ENCODE data around the gene ZSWIM8. TPM values are rescaled to one million over a fixed set of nuclear protein-coding genes. Genes with fewer than 3 reads are reported as not detected.

ZSWIM8 gene
- total RNA-seq, 4 donors from 2014 or later, result 48.4 to 121 (median 101) TPM

DNA sequence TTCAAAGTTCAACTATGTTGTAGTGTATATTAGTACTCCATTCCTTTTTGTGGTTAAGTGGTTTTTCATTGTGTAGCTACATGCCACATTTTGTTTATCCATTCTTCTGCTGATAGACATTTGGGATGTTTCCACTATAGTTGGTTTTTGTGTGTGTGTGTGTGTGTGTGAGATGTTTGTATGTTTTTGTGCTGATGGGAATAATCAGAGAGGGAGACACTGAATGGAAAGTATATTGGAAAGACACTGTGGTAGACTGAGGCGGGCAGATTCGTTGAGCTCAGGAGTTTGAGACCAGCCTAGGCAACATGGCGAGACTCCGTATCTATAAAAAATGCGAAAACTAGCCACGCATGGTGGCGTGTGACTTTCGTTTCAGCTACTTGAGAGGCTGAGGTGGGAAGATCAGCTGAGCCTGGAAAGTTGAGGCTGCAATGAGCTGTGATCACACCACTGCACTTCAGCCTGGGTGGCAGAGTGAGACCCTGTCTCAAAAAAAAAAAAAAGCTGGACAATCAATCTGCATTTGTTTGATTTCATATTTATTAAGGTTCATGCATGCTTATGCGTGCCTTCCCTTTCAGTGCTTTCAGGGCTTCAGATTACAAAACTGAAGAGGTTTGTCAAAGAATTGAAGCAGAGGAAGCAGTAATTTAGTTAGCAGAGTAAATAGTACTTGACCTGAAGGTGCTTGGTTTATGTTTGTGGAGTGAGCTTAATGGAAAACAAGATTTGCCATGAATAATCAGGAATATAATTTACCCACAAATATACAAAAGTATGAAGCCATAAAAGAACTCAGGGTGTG is 26.5 kb upstream of the ZSWIM8 start:
- no peak for ATAC-seq
- Histone ChIP-seq H3K27ac (no peak overlapping the region), H3K27me3 (no peaks in the 10 kb centered on the region), H3K4me1 (peaks cover 0 to 7% (median 0%) of the 10 kb centered on the region in 3 donors), H3K36me3 (peaks cover 3 to 92% of the 10 kb centered on the region in 2 donors), H3K4me3 (no peak overlapping the region), H3K9me3 (no peaks in the 10 kb centered on the region)
- 70 to 89% methylated on average over 2 to 9 of the region's 9 CpGs for WGBS, 2 donors (ENCODE audit: low coverage in 1 of 2)
- TF ChIP-seq EP300 (IDR thresholded peaks at IDR 0.05) (no peak), POLR2AphosphoS5 (IDR thresholded peaks at IDR 0.05) (no peak), POLR2A (IDR thresholded peaks at IDR 0.05) (no peak)
- TF ChIP-seq, protein P1, sequence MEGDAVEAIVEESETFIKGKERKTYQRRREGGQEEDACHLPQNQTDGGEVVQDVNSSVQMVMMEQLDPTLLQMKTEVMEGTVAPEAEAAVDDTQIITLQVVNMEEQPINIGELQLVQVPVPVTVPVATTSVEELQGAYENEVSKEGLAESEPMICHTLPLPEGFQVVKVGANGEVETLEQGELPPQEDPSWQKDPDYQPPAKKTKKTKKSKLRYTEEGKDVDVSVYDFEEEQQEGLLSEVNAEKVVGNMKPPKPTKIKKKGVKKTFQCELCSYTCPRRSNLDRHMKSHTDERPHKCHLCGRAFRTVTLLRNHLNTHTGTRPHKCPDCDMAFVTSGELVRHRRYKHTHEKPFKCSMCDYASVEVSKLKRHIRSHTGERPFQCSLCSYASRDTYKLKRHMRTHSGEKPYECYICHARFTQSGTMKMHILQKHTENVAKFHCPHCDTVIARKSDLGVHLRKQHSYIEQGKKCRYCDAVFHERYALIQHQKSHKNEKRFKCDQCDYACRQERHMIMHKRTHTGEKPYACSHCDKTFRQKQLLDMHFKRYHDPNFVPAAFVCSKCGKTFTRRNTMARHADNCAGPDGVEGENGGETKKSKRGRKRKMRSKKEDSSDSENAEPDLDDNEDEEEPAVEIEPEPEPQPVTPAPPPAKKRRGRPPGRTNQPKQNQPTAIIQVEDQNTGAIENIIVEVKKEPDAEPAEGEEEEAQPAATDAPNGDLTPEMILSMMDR (IDR thresholded peaks at IDR 0.05), result no peak

GRCh38 chr10:73759512-73760115 is 25.8 kb upstream of the ZSWIM8 start:
- no peak overlapping the region for H3K4me3 ChIP-seq
- no peaks in the 10 kb centered on the region for H3K9me3 ChIP-seq
- H3K4me1 ChIP-seq, result peaks cover 0 to 7% (median 0%) of the 10 kb centered on the region in 3 donors
- WGBS, 2 donors (ENCODE audit: low coverage in 1 of 2), result 67 to 80% methylated on average over 1 to 5 of the region's 5 CpGs
- peaks cover 3 to 92% of the 10 kb centered on the region in 2 donors for H3K36me3 ChIP-seq
- ATAC-seq, result no peak
- H3K27ac ChIP-seq, result no peak overlapping the region
- TF ChIP-seq POLR2AphosphoS5 (IDR thresholded peaks at IDR 0.05), result no peak
- TF ChIP-seq, protein P1 (IDR thresholded peaks at IDR 0.05), result no peak
- no peak for TF ChIP-seq EP300 (IDR thresholded peaks at IDR 0.05)
- no peak for TF ChIP-seq POLR2A (IDR thresholded peaks at IDR 0.05)
- H3K27me3 ChIP-seq, result no peaks in the 10 kb centered on the region

- Histone ChIP-seq H3K9me3 (no peaks in the 10 kb centered on the region), H3K27ac (no peak overlapping the region), H3K36me3 (peaks cover 3 to 95% of the 10 kb centered on the region in 2 donors), H3K4me1 (peaks cover 0 to 7% (median 0%) of the 10 kb centered on the region in 3 donors), H3K4me3 (no peak overlapping the region), H3K27me3 (no peaks in the 10 kb centered on the region)
- no CpG with 5 or more reads among the region's 1 CpG for whole genome bisulfite sequencing, 2 donors (ENCODE audit: low coverage in 1 of 2)
- ATAC-seq, result no peak
- TF ChIP-seq POLR2AphosphoS5 (IDR thresholded peaks at IDR 0.05) (no peak), POLR2A (IDR thresholded peaks at IDR 0.05) (no peak), EP300 (IDR thresholded peaks at IDR 0.05) (no peak)
Measured at GRCh38 chr10:73761781-73762180, 23.6 kb upstream of the ZSWIM8 start.

- Histone ChIP-seq H3K27me3 (no peaks in the 10 kb centered on the region), H3K36me3 (peaks cover 3 to 96% of the 10 kb centered on the region in 2 donors), H3K4me3 (no peak overlapping the region), H3K4me1 (peaks cover 0 to 7% (median 0%) of the 10 kb centered on the region in 3 donors), H3K9me3 (no peaks in the 10 kb centered on the region), H3K27ac (no peak overlapping the region)
- no peak for ATAC-seq
- 29 to 50% methylated on average over 1 of the region's 2 CpGs for WGBS, 2 donors (ENCODE audit: low coverage in 1 of 2)
- no peak for TF ChIP-seq POLR2A (IDR thresholded peaks at IDR 0.05)
- no peak for TF ChIP-seq EP300 (IDR thresholded peaks at IDR 0.05)
- no peak for TF ChIP-seq POLR2AphosphoS5 (IDR thresholded peaks at IDR 0.05)
- TF ChIP-seq, protein P1 (IDR thresholded peaks at IDR 0.05), result no peak
Measured at GRCh38 chr10:73762915-73763314, 22.5 kb upstream of the ZSWIM8 start.

DNA sequence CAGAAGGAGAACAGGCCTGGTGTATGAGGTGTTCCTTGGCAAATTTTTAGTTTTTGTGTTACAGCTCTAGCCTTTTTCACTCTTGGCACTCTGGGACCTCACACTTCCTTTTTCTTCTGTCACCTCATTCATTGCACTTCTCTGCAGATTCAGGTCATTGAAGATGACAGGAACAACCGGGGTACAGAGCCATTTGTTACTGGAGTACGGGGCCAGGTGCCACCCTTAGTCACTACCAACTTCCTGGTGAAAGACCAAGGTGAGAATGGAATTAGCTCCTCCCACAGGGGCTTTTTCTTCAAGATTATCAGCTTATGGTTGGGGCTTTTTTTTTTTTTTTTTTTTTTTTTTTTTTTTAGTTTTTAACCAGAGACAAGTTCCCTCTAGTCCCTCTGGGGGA is 22.1 kb upstream of the ZSWIM8 start:
- 93% methylated on average over 2 of the region's 2 CpGs; no CpG with 5 or more reads in 1 of the 2 donors for WGBS, 2 donors (ENCODE audit: low coverage in 1 of 2)
- Histone ChIP-seq H3K4me3 (no peak overlapping the region), H3K4me1 (peaks cover 0 to 7% (median 0%) of the 10 kb centered on the region in 3 donors), H3K27ac (no peak overlapping the region), H3K9me3 (no peaks in the 10 kb centered on the region), H3K36me3 (peaks cover 3 to 100% of the 10 kb centered on the region in 2 donors), H3K27me3 (no peaks in the 10 kb centered on the region)
- no peak for TF ChIP-seq POLR2AphosphoS5 (IDR thresholded peaks at IDR 0.05)
- TF ChIP-seq POLR2A (IDR thresholded peaks at IDR 0.05), result no peak
- TF ChIP-seq, protein P1 (IDR thresholded peaks at IDR 0.05), result no peak
- no peak for TF ChIP-seq EP300 (IDR thresholded peaks at IDR 0.05)
- ATAC-seq, result no peak
